Measurements from ENCODE around the gene SLC17A4.

Gene SLC17A4

GRCh38 chr6:25754535-25754934 is at the start of gene SLC17A4:
SLC17A4 (plus strand) TSS chr6:25754742; CDS start chr6:25761963, 7,221 bp downstream.
- TF ChIP-seq CTCF (IDR thresholded peaks at IDR 0.05; ENCODE audit: extremely low read depth, missing control alignments), result no peak
- DNase-seq (ENCODE audit: low spot score), result no peak

GRCh38 chr6:25706314-25707014 is 48.1 kb upstream of the SLC17A4 start:
- TF ChIP-seq CTCF (IDR thresholded peaks at IDR 0.05; ENCODE audit: extremely low read depth, missing control alignments), result no peak
- DNase-seq (ENCODE audit: low spot score), result no peak

DNA sequence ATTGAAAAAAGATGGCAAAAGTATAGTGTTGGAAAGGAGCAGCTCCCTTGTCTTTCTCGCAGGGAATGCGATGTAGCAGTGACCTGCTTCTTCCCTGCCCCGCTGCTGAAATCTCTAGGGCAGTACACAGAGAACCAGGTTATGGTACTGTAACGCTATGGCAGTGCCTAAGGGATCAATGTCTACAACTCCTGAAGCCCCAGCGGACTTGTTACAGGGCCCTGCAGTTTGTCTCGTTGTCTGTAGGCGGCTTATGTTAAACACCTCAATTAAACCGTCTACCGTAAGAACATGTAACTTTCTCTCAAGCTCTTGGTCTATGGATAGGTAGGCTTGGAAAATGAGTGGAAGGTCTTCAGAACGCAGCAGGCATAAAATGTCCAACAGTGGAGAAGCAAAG is 44.8 kb upstream of the SLC17A4 start:
- no peak for TF ChIP-seq CTCF (IDR thresholded peaks at IDR 0.05; ENCODE audit: extremely low read depth, missing control alignments)
- DNase-seq (ENCODE audit: low spot score), result no peak

GRCh38 chr6:25710287-25710686 is 44.3 kb upstream of the SLC17A4 start:
- no peak for DNase-seq (ENCODE audit: low spot score)
- TF ChIP-seq CTCF (IDR thresholded peaks at IDR 0.05; ENCODE audit: extremely low read depth, missing control alignments), result no peak

DNA sequence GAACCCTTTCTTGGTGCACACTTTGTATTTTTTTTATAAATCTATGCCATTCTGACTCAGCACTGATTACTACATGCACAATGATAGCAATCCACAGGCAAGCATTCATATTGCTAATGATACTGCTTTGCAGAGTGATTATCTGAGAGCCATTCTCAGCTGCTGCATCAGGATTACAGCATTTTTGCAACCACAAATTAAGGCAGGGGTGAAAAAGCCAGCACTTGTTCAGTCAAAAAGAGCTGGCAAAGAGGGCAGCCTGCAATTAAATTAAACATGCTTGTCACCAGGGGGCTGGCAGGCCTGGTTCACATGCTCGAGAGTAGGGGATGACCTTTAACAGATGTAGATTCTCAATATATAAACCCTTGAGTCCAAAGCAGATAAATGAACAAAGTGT is 40.7 kb upstream of the SLC17A4 start:
- no peak for DNase-seq (ENCODE audit: low spot score)
- no peak for TF ChIP-seq CTCF (IDR thresholded peaks at IDR 0.05; ENCODE audit: extremely low read depth, missing control alignments)

- no peak for TF ChIP-seq CTCF (IDR thresholded peaks at IDR 0.05; ENCODE audit: extremely low read depth, missing control alignments)
- no peak for DNase-seq (ENCODE audit: low spot score)
Measured at GRCh38 chr6:25714765-25715164, 39.8 kb upstream of the SLC17A4 start.

DNA sequence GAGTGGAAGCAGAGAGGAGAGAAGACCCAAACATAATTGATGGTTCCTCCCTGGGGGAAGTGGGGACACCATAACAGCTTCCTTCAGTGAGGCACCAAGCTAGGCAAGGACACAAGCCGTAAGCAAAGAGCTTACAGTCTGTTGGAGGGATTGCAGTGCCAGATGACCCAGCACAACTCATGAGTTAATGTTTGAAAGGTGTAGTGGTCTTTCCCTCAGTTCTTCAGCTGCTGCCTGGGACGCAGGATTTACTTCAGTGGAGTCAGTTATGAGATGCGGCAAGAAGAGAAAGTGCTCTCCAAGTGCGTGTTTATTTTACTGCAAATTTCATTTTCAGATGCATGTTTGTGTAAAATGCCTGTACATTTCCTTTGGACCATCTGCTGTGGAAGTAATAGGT is 38.7 kb upstream of the SLC17A4 start:
- no peak for DNase-seq (ENCODE audit: low spot score)
- TF ChIP-seq CTCF (IDR thresholded peaks at IDR 0.05; ENCODE audit: extremely low read depth, missing control alignments), result no peak
